SU-DHL-6 (cell line): ENCODE results near the gene XPOT.

ENCODE experiments used
- H2AFZ ChIP-seq: fragments of 200-600 bp; sonication (generic); 2 replicates; pipeline ENCODE4 v1.6.1; 2014; ENCODE audit warnings: low read depth, mild to moderate bottlenecking, moderate library complexity, mixed read lengths, antibody characterized with exemption, low read length; ENCODE audit not compliant: severe bottlenecking
- H3F3A ChIP-seq: fragments of 200-600 bp; shearing (Covaris generic); 2 replicates; pipeline ENCODE4 v1.6.0; 2016; ENCODE audit warnings: antibody characterized with exemption, mild to moderate bottlenecking; ENCODE audit not compliant: insufficient read depth
- H3K27ac ChIP-seq: fragments of 200-600 bp; sonication (generic); 2 replicates; pipeline ENCODE4 v1.5.1; 2016; ENCODE audit warnings: low read depth, mild to moderate bottlenecking, low read length, moderate library complexity, mixed read lengths
- H3K27me3 ChIP-seq: fragments of 200-600 bp; sonication (generic), shearing (Covaris generic); 2 replicates; pipeline ENCODE4 v1.6.0; 2014; ENCODE audit warnings: mild to moderate bottlenecking, low read length
- H3K36me3 ChIP-seq: fragments of 200-600 bp; sonication (generic); 2 replicates; pipeline ENCODE4 v1.6.1; 2014; ENCODE audit warnings: mild to moderate bottlenecking, low read length, mixed read lengths
- H3K4me2 ChIP-seq: fragments of 300-600, 200-600 bp; shearing (Covaris generic), sonication (generic); 2 replicates; pipeline ENCODE4 v1.6.0; 2014; ENCODE audit warnings: low read length, low read depth, mild to moderate bottlenecking; ENCODE audit not compliant: poor library complexity, severe bottlenecking
- H3K4me3 ChIP-seq: fragments of 200-600 bp; sonication (generic); 2 replicates; pipeline ENCODE4 v1.5.1; 2014; ENCODE audit warnings: antibody characterized with exemption, low read length, mild to moderate bottlenecking, mixed read lengths; ENCODE audit not compliant: insufficient read depth, poor library complexity, severe bottlenecking
- H3K79me2 ChIP-seq: fragments of 200-600 bp; sonication (generic); 2 replicates; pipeline ENCODE4 v1.6.1; 2014; ENCODE audit warnings: mild to moderate bottlenecking, low read length, moderate library complexity; ENCODE audit not compliant: insufficient read depth
- H3K9ac ChIP-seq: fragments of 200-600 bp; sonication (generic); 2 replicates; pipeline ENCODE4 v1.7.0; 2014; ENCODE audit warnings: mild to moderate bottlenecking, low read length
- H3K9me2 ChIP-seq: fragments of 200-600 bp; sonication (generic); replicated peaks from 2 replicates; pipeline ENCODE4 v1.6.1; 2014; ENCODE audit warnings: low read length; ENCODE audit not compliant: insufficient read depth
- H3K9me3 ChIP-seq: fragments of 200-600 bp; sonication (generic); 2 replicates; pipeline ENCODE4 v1.6.1; 2014; ENCODE audit warnings: low read length, mixed read lengths; ENCODE audit not compliant: insufficient read depth
- H4K20me1 ChIP-seq: fragments of 200-600 bp; sonication (generic); 2 replicates; pipeline ENCODE4 v1.6.1; 2014; ENCODE audit warnings: low read depth, mild to moderate bottlenecking, antibody characterized with exemption, low read length, moderate library complexity, mixed read lengths
- CTCF ChIP-seq: fragments of 200-600 bp; sonication (generic); IDR thresholded peaks from one replicate; pipeline ENCODE4 v1.5.1; 2017; ENCODE audit warnings: antibody characterized with exemption, mild to moderate bottlenecking, low read length, moderate library complexity; ENCODE audit not compliant: insufficient read depth, poor library complexity, severe bottlenecking
- EZH2phosphoT487 ChIP-seq: fragments of 200-600 bp; sonication (generic), shearing (Covaris generic); conservative IDR thresholded peaks from 2 replicates; pipeline ENCODE4 v1.6.1; 2018; ENCODE audit warnings: mild to moderate bottlenecking, antibody characterized with exemption, low read length, moderate library complexity, mixed read lengths

The XPOT gene

DNA sequence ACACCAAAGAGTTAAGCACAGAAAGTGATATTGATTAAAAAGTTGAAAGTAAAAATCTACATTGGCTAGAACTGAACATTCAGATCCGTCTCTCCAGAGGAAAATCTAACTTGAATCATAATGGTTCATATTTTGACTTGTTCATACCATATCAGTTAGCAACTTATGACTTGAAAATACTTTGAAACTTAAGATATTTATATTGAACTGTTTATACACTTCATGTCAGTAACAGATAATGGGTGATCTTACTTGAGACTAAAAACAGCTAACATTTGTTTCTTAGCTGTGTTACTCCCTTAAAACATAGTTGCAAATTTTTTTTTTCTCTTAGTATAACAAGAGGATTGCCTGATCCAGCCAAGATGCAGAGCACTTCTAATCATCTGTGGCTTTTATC lies 51.3 kb downstream of the XPOT start:
- Histone ChIP-seq H3K27ac (no peak overlapping the region), H3K9me2 (no peaks in the 10 kb centered on the region)

GRCh38 chr12:64456119-64456518 lies 51.9 kb downstream of the XPOT start:
- Histone ChIP-seq H3K27ac (no peak overlapping the region), H3K36me3 (peaks cover 25% of the 10 kb centered on the region), H3K79me2 (peaks cover 91% of the 10 kb centered on the region), H3K27me3 (no peaks in the 10 kb centered on the region), H3K9ac (no peak overlapping the region), H3K9me3 (no peaks in the 10 kb centered on the region), H3F3A (peaks cover 19% of the 10 kb centered on the region), H3K4me3 (no peak overlapping the region), H3K4me2 (no peak overlapping the region), H4K20me1 (peaks cover 9% of the 10 kb centered on the region; the same call in 1 of the 2 replicates), H3K9me2 (no peaks in the 10 kb centered on the region), H2AFZ (no peak overlapping the region)
- no peak for TF ChIP-seq CTCF
- no peak for TF ChIP-seq EZH2phosphoT487

More for the DNA sequence above, 51.3 kb downstream of the XPOT start:
- Histone ChIP-seq H3K4me3 (no peak overlapping the region), H3K36me3 (peaks cover 24% of the 10 kb centered on the region), H3K9me3 (no peaks in the 10 kb centered on the region), H3K27me3 (no peaks in the 10 kb centered on the region), H3F3A (peaks cover 25% of the 10 kb centered on the region), H4K20me1 (peaks cover 9% of the 10 kb centered on the region; the same call in 1 of the 2 replicates), H3K79me2 (peaks cover 91% of the 10 kb centered on the region), H2AFZ (no peak overlapping the region), H3K4me2 (no peak overlapping the region), H3K9ac (no peak overlapping the region)
- TF ChIP-seq CTCF: no peak
- no peak for TF ChIP-seq EZH2phosphoT487

GRCh38 chr12:64457032-64457431 lies 52.8 kb downstream of the XPOT start:
- Histone ChIP-seq H3K9me3 (no peaks in the 10 kb centered on the region), H3K79me2 (peaks cover 91% of the 10 kb centered on the region), H2AFZ (no peak overlapping the region), H3F3A (peaks cover 15% of the 10 kb centered on the region; the same call in 1 of the 2 replicates), H3K9ac (no peak overlapping the region), H3K27ac (no peak overlapping the region), H4K20me1 (peaks cover 9% of the 10 kb centered on the region; the same call in 1 of the 2 replicates), H3K4me2 (no peak overlapping the region), H3K9me2 (no peaks in the 10 kb centered on the region), H3K4me3 (no peak overlapping the region), H3K27me3 (no peaks in the 10 kb centered on the region), H3K36me3 (peaks cover 34% of the 10 kb centered on the region)
- TF ChIP-seq EZH2phosphoT487: no peak
- no peak for TF ChIP-seq CTCF

DNA sequence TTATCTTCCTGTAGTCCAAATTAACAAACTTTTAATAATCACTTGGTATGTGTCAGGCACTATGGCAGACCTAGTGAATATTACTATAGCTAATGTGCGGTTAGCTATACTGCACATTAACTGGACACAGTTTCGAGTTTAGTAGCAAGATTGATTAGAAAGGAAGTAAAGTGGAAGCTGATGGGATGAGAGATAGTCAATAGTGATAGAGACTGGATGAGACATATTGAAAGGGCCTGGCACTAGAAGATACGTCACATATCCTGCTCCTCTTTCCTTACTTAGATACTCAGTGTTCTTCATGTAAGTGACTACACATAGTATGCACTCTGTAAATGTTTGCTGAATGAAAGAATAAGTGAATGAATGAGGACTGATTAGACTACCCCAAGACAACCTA lies 53.3 kb downstream of the XPOT start:
- peaks cover 9% of the 10 kb centered on the region; the same call in 1 of the 2 replicates for H4K20me1 ChIP-seq

More for the DNA sequence above, 53.3 kb downstream of the XPOT start:
- no peak overlapping the region for H3K4me2 ChIP-seq
- peaks cover 89% of the 10 kb centered on the region for H3K79me2 ChIP-seq
- no peak overlapping the region for H2AFZ ChIP-seq
- no peak for TF ChIP-seq EZH2phosphoT487
- no peak for TF ChIP-seq CTCF
- peaks cover 38% of the 10 kb centered on the region for H3K36me3 ChIP-seq
- H3F3A ChIP-seq: peaks cover 15% of the 10 kb centered on the region; the same call in 1 of the 2 replicates
- no peaks in the 10 kb centered on the region for H3K9me2 ChIP-seq
- no peak overlapping the region for H3K9ac ChIP-seq
- H3K4me3 ChIP-seq: no peak overlapping the region
- no peak overlapping the region for H3K27ac ChIP-seq
- H3K27me3 ChIP-seq: no peaks in the 10 kb centered on the region
- no peaks in the 10 kb centered on the region for H3K9me3 ChIP-seq
